Activated T-helper 1 cell treated with anti-CD3 and anti-CD28 coated beads, Interleukin-12 subunit alpha, Interleukin-12 subunit beta, Interleukin-2, Interleukin-4 antibody, amounts not matched to agents 30 ng/mL and 10 ng/mL and 1 ng/mL, durations not matched to agents 14 hours and 24 hours and 36 hours (primary cell): ENCODE measurements around the gene CELA1. TPM values are rescaled to one million over a fixed set of nuclear protein-coding genes. Genes with fewer than 3 reads are reported as not detected.

Source experiments
- total RNA-seq: library from RNA; stranded (reverse); gene quantifications from 2 replicates; pipeline ENCODE4 v1.2.3, GENCODE V29; 2022

Gene CELA1
- total RNA-seq, 1 donor from 2014 or later, result not detected

Other genes with a start within 250 kb of the CELA1 start
- gene TFCP2, start 173.5 kb downstream of the CELA1 start, total RNA-seq, result 49.1 and 49.8 TPM in 2 replicates
- gene POU6F1, start 128.6 kb downstream of the CELA1 start, total RNA-seq, result 5.2 and 6.7 TPM in 2 replicates
- 163 and 169 TPM in 2 replicates for gene DAZAP2, start 107.9 kb downstream of the CELA1 start, total RNA-seq
- gene SMAGP, start 76.3 kb downstream of the CELA1 start, total RNA-seq, result 0.16 TPM in 1 of 2 replicates, not detected in the other
- 40.9 and 43.3 TPM in 2 replicates for gene BIN2, start 22.5 kb downstream of the CELA1 start, total RNA-seq
- 11.9 and 12.4 TPM in 2 replicates for gene GALNT6, start 44.7 kb upstream of the CELA1 start, total RNA-seq
- gene SLC4A8, start 78.2 kb upstream of the CELA1 start, total RNA-seq, result 2.4 and 2.6 TPM in 2 replicates
- gene SCN8A, start 244.6 kb upstream of the CELA1 start, total RNA-seq, result 0.15 and 0.26 TPM in 2 replicates